ENCODE measurements around the gene ANKLE2.

ANKLE2 gene

GRCh38 chr12:132736378-132736777 is 25.3 kb downstream of the ANKLE2 start:
- Histone ChIP-seq H2AFZ (ENCODE audit: low read depth, low read length, severe bottlenecking) (no peak overlapping the region), H4K20me1 (ENCODE audit: low read depth, low read length) (no peaks in the 10 kb centered on the region; the same call in 1 of the 2 replicates), H3K36me3 (ENCODE audit: low read length) (peaks cover 37% of the 10 kb centered on the region), H3K9me3 (ENCODE audit: insufficient read depth, low read length) (no peaks in the 10 kb centered on the region), H3K4me2 (ENCODE audit: low read depth, low read length, poor library complexity, severe bottlenecking) (no peak overlapping the region), H3K4me3 (ENCODE audit: insufficient read depth, low read length, poor library complexity, severe bottlenecking) (no peak overlapping the region), H3K9ac (ENCODE audit: low read length) (no peak overlapping the region), H3F3A (ENCODE audit: insufficient read depth) (no peaks in the 10 kb centered on the region), H3K27ac (ENCODE audit: low read depth, low read length) (no peak overlapping the region), H3K79me2 (ENCODE audit: insufficient read depth, low read length) (peaks cover under 1% of the 10 kb centered on the region; the same call in 1 of the 2 replicates), H3K27me3 (ENCODE audit: low read length) (no peaks in the 10 kb centered on the region), H3K9me2 (replicated peaks; ENCODE audit: insufficient read depth, low read length) (no peaks in the 10 kb centered on the region)
- TF ChIP-seq EZH2phosphoT487 (conservative IDR thresholded peaks at IDR 0.05; ENCODE audit: low read length) (no peak), CTCF (IDR thresholded peaks at IDR 0.05; ENCODE audit: insufficient read depth, low read length, poor library complexity, severe bottlenecking) (no peak)

- Histone ChIP-seq H3K27ac (ENCODE audit: low read depth, low read length) (no peak overlapping the region), H3K79me2 (ENCODE audit: insufficient read depth, low read length) (no peaks in the 10 kb centered on the region)
- TF ChIP-seq EZH2phosphoT487 (conservative IDR thresholded peaks at IDR 0.05; ENCODE audit: low read length) (no peak), CTCF (IDR thresholded peaks at IDR 0.05; ENCODE audit: insufficient read depth, low read length, poor library complexity, severe bottlenecking) (no peak)
Observed at GRCh38 chr12:132735496-132735895, 26.1 kb downstream of the ANKLE2 start.

GRCh38 chr12:132734206-132734605 is 27.4 kb downstream of the ANKLE2 start:
- Histone ChIP-seq H3K36me3 (ENCODE audit: low read length) (peaks cover 33% of the 10 kb centered on the region), H3K79me2 (ENCODE audit: insufficient read depth, low read length) (no peaks in the 10 kb centered on the region)
- TF ChIP-seq CTCF (IDR thresholded peaks at IDR 0.05; ENCODE audit: insufficient read depth, low read length, poor library complexity, severe bottlenecking) = no peak
- TF ChIP-seq EZH2phosphoT487 (conservative IDR thresholded peaks at IDR 0.05; ENCODE audit: low read length) = no peak

More at GRCh38 chr12:132735496-132735895, 26.1 kb downstream of the ANKLE2 start:
- Histone ChIP-seq H2AFZ (ENCODE audit: low read depth, low read length, severe bottlenecking) (no peak overlapping the region), H3K9me2 (replicated peaks; ENCODE audit: insufficient read depth, low read length) (no peaks in the 10 kb centered on the region), H3K9me3 (ENCODE audit: insufficient read depth, low read length) (no peaks in the 10 kb centered on the region), H3K36me3 (ENCODE audit: low read length) (peaks cover 37% of the 10 kb centered on the region), H3F3A (ENCODE audit: insufficient read depth) (no peaks in the 10 kb centered on the region), H3K4me3 (ENCODE audit: insufficient read depth, low read length, poor library complexity, severe bottlenecking) (no peak overlapping the region), H3K27me3 (ENCODE audit: low read length) (no peaks in the 10 kb centered on the region), H3K9ac (ENCODE audit: low read length) (no peak overlapping the region), H3K4me2 (ENCODE audit: low read depth, low read length, poor library complexity, severe bottlenecking) (no peak overlapping the region), H4K20me1 (ENCODE audit: low read depth, low read length) (no peaks in the 10 kb centered on the region; the same call in 1 of the 2 replicates)

More at GRCh38 chr12:132734206-132734605, 27.4 kb downstream of the ANKLE2 start:
- Histone ChIP-seq H2AFZ (ENCODE audit: low read depth, low read length, severe bottlenecking) (no peak overlapping the region), H4K20me1 (ENCODE audit: low read depth, low read length) (no peaks in the 10 kb centered on the region), H3K4me2 (ENCODE audit: low read depth, low read length, poor library complexity, severe bottlenecking) (no peak overlapping the region), H3K4me3 (ENCODE audit: insufficient read depth, low read length, poor library complexity, severe bottlenecking) (no peak overlapping the region), H3F3A (ENCODE audit: insufficient read depth) (peaks cover 4% of the 10 kb centered on the region; the same call in 1 of the 2 replicates), H3K9me2 (replicated peaks; ENCODE audit: insufficient read depth, low read length) (no peaks in the 10 kb centered on the region), H3K27me3 (ENCODE audit: low read length) (no peaks in the 10 kb centered on the region), H3K9me3 (ENCODE audit: insufficient read depth, low read length) (no peaks in the 10 kb centered on the region), H3K27ac (ENCODE audit: low read depth, low read length) (no peak overlapping the region), H3K9ac (ENCODE audit: low read length) (no peak overlapping the region)

Data from SU-DHL-6 (cell line).